Neural progenitor cell (in vitro differentiated cells): ENCODE data around the gene RRP8. TPM values are rescaled to one million over a fixed set of nuclear protein-coding genes. Genes with fewer than 3 reads are reported as not detected.

Experiments
- DNase-seq: peaks from one replicate; pipeline ENCODE4 v3.0.0-alpha.2; 2016; ENCODE audit warnings: low spot score
- H2AFZ ChIP-seq: fragments of 200-600 bp; sonication (generic); replicated peaks from 2 replicates; pipeline ENCODE4 v1.6.1; 2016; ENCODE audit warnings: antibody characterized with exemption
- H3F3A ChIP-seq: fragments of 200-600 bp; sonication (generic); 2 replicates; pipeline ENCODE4 v1.6.1; 2016; ENCODE audit warnings: antibody characterized with exemption, low read depth
- H3K27ac ChIP-seq: fragments of 200-600 bp; sonication (generic); 2 replicates; pipeline ENCODE4 v1.5.1; 2016; ENCODE audit warnings: mild to moderate bottlenecking
- H3K27me3 ChIP-seq: fragments of 200-600 bp; sonication (generic); 2 replicates; pipeline ENCODE4 v1.6.1; 2016; ENCODE audit warnings: mild to moderate bottlenecking, moderate library complexity
- H3K36me3 ChIP-seq: fragments of 200-600 bp; sonication (generic); 2 replicates; pipeline ENCODE4 v1.5.1; 2016
- H3K4me1 ChIP-seq: fragments of 200-600 bp; sonication (generic); 2 replicates; pipeline ENCODE4 v1.6.1; 2016; ENCODE audit warnings: mixed run types
- H3K4me2 ChIP-seq: fragments of 200-600 bp; sonication (generic); 2 replicates; pipeline ENCODE4 v1.6.1; 2016
- H3K4me3 ChIP-seq: fragments of 200-600 bp; sonication (generic); 2 replicates; pipeline ENCODE4 v1.5.1; 2016
- H3K79me2 ChIP-seq: fragments of 200-600 bp; sonication (generic); 2 replicates; pipeline ENCODE4 v1.6.1; 2016; ENCODE audit warnings: low read depth
- H3K9ac ChIP-seq: fragments of 200-600 bp; sonication (generic); 2 replicates; pipeline ENCODE4 v1.6.1; 2016
- H3K9me3 ChIP-seq: fragments of 200-600 bp; sonication (generic); 2 replicates; pipeline ENCODE4 v1.5.1; 2016; ENCODE audit warnings: low read depth
- H4K20me1 ChIP-seq: fragments of 200-600 bp; sonication (generic); 2 replicates; pipeline ENCODE4 v1.6.1; 2016; ENCODE audit warnings: low read depth
- H3K27ac Mint-ChIP-seq: 3 replicates; pipeline ENCODE4 v1.8.0; 2021; ENCODE audit warnings: mixed read lengths
- H3K27me3 Mint-ChIP-seq: 2 replicates; pipeline ENCODE4 v1.8.0; 2022; ENCODE audit warnings: low read depth, mild to moderate bottlenecking, inconsistent platforms, moderate library complexity, mixed read lengths; ENCODE audit not compliant: insufficient read depth
- H3K36me3 Mint-ChIP-seq: 3 replicates; pipeline ENCODE4 v1.8.0; 2021; ENCODE audit warnings: mixed read lengths
- H3K4me1 Mint-ChIP-seq: 3 replicates; pipeline ENCODE4 v1.8.0; 2021; ENCODE audit warnings: mixed read lengths
- H3K4me3 Mint-ChIP-seq: 3 replicates; pipeline ENCODE4 v1.8.0; 2021; ENCODE audit warnings: mild to moderate bottlenecking, moderate library complexity, mixed read lengths
- H3K9me3 Mint-ChIP-seq: 3 replicates; pipeline ENCODE4 v1.8.0; 2020; ENCODE audit warnings: mixed read lengths
- EZH2 ChIP-seq: fragments of 200-600 bp; sonication (generic); IDR thresholded peaks from 2 replicates; pipeline ENCODE4 v1.6.1; 2017; ENCODE audit warnings: antibody characterized with exemption, mild to moderate bottlenecking, moderate library complexity
- EZH2phosphoT487 ChIP-seq: fragments of 200-600 bp; sonication (generic); IDR thresholded peaks from 2 replicates; pipeline ENCODE4 v1.6.1; 2017; ENCODE audit warnings: antibody characterized with exemption
- total RNA-seq: library from RNA; depleted of rRNA; stranded (reverse); fragments of >200 nt; gene quantifications from 2 replicates; pipeline ENCODE4 v1.2.3, GENCODE V29; 2015; ENCODE audit warnings: low replicate concordance
- TF ChIP-seq, protein P1 (sequence below): fragments of 200-600 bp; sonication (generic); IDR thresholded peaks from 2 replicates; pipeline ENCODE4 v1.5.1; 2017; ENCODE audit warnings: antibody characterized with exemption, mild to moderate bottlenecking

RRP8 gene
- total RNA-seq, 1 donor from 2014 or later, result 16.0 TPM

DNA sequence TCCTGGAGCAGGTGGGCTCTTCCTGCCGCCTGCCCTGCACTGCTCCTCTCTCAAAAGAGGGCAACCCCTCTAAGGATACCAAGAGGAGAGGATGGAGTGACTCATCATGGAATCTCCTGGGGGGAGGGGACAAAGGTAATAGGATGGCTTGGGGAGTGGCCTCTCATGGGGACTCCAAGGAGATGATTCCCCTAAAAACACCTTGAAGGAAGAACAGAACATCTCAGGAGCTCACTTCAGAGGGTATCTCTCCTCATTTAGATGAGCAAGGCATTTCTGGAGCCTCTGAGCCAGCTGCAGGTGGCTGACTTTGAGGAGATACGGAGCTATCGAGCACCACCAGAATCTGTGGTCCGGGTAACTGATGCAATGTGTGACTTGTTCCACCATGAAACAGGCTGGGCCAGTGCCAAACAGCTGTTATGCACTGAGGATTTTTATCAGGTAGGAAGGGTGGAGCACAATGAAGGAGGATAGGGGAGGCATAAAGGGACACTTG lies 40.2 kb downstream of the RRP8 start:
- TF ChIP-seq, protein P1, sequence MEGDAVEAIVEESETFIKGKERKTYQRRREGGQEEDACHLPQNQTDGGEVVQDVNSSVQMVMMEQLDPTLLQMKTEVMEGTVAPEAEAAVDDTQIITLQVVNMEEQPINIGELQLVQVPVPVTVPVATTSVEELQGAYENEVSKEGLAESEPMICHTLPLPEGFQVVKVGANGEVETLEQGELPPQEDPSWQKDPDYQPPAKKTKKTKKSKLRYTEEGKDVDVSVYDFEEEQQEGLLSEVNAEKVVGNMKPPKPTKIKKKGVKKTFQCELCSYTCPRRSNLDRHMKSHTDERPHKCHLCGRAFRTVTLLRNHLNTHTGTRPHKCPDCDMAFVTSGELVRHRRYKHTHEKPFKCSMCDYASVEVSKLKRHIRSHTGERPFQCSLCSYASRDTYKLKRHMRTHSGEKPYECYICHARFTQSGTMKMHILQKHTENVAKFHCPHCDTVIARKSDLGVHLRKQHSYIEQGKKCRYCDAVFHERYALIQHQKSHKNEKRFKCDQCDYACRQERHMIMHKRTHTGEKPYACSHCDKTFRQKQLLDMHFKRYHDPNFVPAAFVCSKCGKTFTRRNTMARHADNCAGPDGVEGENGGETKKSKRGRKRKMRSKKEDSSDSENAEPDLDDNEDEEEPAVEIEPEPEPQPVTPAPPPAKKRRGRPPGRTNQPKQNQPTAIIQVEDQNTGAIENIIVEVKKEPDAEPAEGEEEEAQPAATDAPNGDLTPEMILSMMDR, result no peak
- no peak for TF ChIP-seq EZH2
- TF ChIP-seq EZH2phosphoT487, result no peak
- no peak overlapping the region for H2AFZ ChIP-seq
- no peaks in the 10 kb centered on the region for H4K20me1 ChIP-seq

GRCh38 chr11:6561288-6561687 lies 42.1 kb downstream of the RRP8 start:
- Histone ChIP-seq H3K36me3 (no peaks in the 10 kb centered on the region), H3K27me3 (no peaks in the 10 kb centered on the region), H2AFZ (no peak overlapping the region), H3F3A (no peaks in the 10 kb centered on the region), H3K4me1 (peaks cover 5% of the 10 kb centered on the region), H3K27ac (no peak overlapping the region), H3K79me2 (no peaks in the 10 kb centered on the region), H4K20me1 (no peaks in the 10 kb centered on the region), H3K4me3 (no peak overlapping the region), H3K4me2 (no peak overlapping the region), H3K9ac (no peak overlapping the region), H3K9me3 (no peaks in the 10 kb centered on the region)
- Mint-ChIP-seq H3K9me3 (no peaks in the 10 kb centered on the region), H3K4me1 (peaks cover 3% of the 10 kb centered on the region), H3K27ac (no peak overlapping the region), H3K36me3 (no peaks in the 10 kb centered on the region), H3K4me3 (no peak overlapping the region), H3K27me3 (peaks cover 5% of the 10 kb centered on the region)
- DNase-seq, result no peak
- TF ChIP-seq EZH2 (no peak), EZH2phosphoT487 (no peak)
- TF ChIP-seq, protein P1, result no peak

More for the DNA sequence above, 40.2 kb downstream of the RRP8 start:
- H3K36me3 Mint-ChIP-seq, result peaks cover 1% of the 10 kb centered on the region
- no peak for DNase-seq
- no peak overlapping the region for H3K27ac Mint-ChIP-seq
- peaks cover 5% of the 10 kb centered on the region for H3K27me3 Mint-ChIP-seq
- no peaks in the 10 kb centered on the region for H3F3A ChIP-seq
- no peak overlapping the region for H3K4me2 ChIP-seq
- H3K9ac ChIP-seq, result no peak overlapping the region
- H3K79me2 ChIP-seq, result no peaks in the 10 kb centered on the region
- no peak overlapping the region for H3K27ac ChIP-seq
- no peak overlapping the region for H3K4me3 ChIP-seq
- H3K9me3 Mint-ChIP-seq, result no peaks in the 10 kb centered on the region
- H3K36me3 ChIP-seq, result no peaks in the 10 kb centered on the region
- no peaks in the 10 kb centered on the region for H3K27me3 ChIP-seq
- H3K4me1 Mint-ChIP-seq, result peaks cover 3% of the 10 kb centered on the region
- no peaks in the 10 kb centered on the region for H3K9me3 ChIP-seq
- no peak overlapping the region for H3K4me3 Mint-ChIP-seq
- peaks cover 5% of the 10 kb centered on the region for H3K4me1 ChIP-seq

DNA sequence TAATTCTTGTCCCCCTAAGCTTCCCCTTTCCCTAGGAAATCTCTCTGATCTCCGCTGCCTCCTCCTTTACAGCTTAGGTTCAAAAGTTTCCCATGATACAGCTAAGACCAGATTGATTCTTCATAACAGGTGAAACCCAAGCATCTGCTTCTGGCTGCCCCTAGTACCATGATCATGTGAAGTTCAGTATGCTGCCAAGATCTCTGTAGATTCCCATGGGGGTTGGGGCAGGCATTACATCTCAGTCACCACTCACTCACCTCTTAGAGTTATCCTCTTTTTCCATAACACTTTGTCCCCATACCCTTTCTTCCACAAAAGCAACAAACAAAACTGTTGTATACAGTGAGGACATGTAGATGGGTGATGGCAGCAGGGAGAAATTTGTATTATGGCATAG lies 44.0 kb downstream of the RRP8 start:
- no peak overlapping the region for H3K4me3 ChIP-seq
- H3K27me3 ChIP-seq, result no peaks in the 10 kb centered on the region
- no peak overlapping the region for H2AFZ ChIP-seq
- Mint-ChIP-seq H3K27me3 (peaks cover 5% of the 10 kb centered on the region), H3K4me1 (no peaks in the 10 kb centered on the region), H3K27ac (no peak overlapping the region), H3K36me3 (no peaks in the 10 kb centered on the region), H3K9me3 (no peaks in the 10 kb centered on the region), H3K4me3 (no peak overlapping the region)
- no peak for DNase-seq
- H3K4me1 ChIP-seq, result no peaks in the 10 kb centered on the region
- TF ChIP-seq EZH2phosphoT487, result no peak
- TF ChIP-seq, protein P1, result no peak
- no peak for TF ChIP-seq EZH2
- H3K9me3 ChIP-seq, result no peaks in the 10 kb centered on the region
- no peaks in the 10 kb centered on the region for H3K79me2 ChIP-seq
- H3K4me2 ChIP-seq, result no peak overlapping the region
- no peaks in the 10 kb centered on the region for H3F3A ChIP-seq
- H3K27ac ChIP-seq, result no peak overlapping the region
- H3K9ac ChIP-seq, result no peak overlapping the region
- H4K20me1 ChIP-seq, result no peaks in the 10 kb centered on the region
- H3K36me3 ChIP-seq, result no peaks in the 10 kb centered on the region
